BE2C (cell line): ENCODE measurements around the gene ACTR1A.

Experiments used
- DNase-seq: peaks from one replicate; pipeline ENCODE4 v3.0.0-alpha.2; 2020
- H3K27me3 ChIP-seq: fragments of 250-450 bp; sonication (Bioruptor Pico); 2 replicates; pipeline ENCODE4 v1.5.1; 2020; ENCODE audit warnings: mild to moderate bottlenecking
- H3K36me3 ChIP-seq: fragments of 250-450 bp; sonication (Bioruptor Pico); 2 replicates; pipeline ENCODE4 v1.5.1; 2020; ENCODE audit warnings: mild to moderate bottlenecking
- H3K4me1 ChIP-seq: fragments of 250-450 bp; sonication (Bioruptor Pico); 2 replicates; pipeline ENCODE4 v1.5.1; 2020
- H3K4me3 ChIP-seq: 2 replicates; pipeline ENCODE4 v1.5.1; 2011; ENCODE audit warnings: low read depth, low read length
- H3K9me3 ChIP-seq: fragments of 250-450 bp; sonication (Bioruptor Pico); 2 replicates; pipeline ENCODE4 v1.5.1; 2020
- TF ChIP-seq, protein P1 (sequence below): IDR thresholded peaks from 2 replicates; pipeline ENCODE4 v1.5.1; 2012; ENCODE audit warnings: mild to moderate bottlenecking, low read depth, low read length

ACTR1A gene

DNA sequence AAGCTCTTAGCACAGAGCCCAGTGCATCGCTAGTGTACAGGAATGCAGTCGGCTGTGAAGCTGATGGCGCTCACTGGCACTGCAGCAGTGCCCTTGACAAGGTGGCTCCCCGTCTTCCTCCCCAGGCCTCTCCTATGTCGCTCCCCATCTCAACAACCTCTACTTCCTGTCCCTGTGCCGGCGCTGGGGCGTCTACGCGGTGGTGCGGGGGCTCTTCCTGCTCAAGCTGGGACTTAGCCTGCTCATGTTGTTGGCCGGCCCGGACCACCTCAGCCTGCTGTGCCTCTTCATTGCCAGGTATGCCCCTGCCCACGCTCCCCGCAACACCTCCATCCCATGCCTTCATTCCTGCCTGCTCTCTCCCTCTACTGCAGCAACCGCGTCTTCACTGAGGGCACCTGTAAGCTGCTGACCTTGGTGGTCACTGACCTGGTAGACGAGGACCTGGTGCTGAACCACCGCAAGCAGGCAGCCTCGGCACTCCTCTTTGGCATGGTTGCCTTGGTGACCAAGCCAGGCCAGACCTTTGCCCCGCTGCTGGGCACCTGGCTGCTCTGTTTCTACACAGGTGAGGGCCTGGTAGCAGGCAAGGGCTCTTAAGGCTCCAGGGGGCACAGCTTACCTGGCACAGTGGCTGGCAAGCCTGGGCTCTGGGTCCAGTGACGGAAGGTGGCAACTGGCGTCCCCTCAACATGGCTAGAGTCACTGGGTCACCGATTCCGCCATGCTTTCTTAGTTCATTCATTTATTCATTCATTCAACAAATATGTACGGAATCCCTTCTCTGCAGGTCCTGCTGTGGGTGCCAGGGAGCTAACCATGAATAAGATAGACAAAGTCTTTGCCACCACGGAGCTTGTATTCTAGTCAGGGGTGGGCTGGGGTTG is 28.8 kb downstream of the ACTR1A start:
- Histone ChIP-seq H3K9me3 (no peaks in the 10 kb centered on the region), H3K4me3 (no peak overlapping the region), H3K36me3 (peaks cover 8% of the 10 kb centered on the region), H3K4me1 (no peaks in the 10 kb centered on the region), H3K27me3 (no peaks in the 10 kb centered on the region)
- TF ChIP-seq, protein P1, sequence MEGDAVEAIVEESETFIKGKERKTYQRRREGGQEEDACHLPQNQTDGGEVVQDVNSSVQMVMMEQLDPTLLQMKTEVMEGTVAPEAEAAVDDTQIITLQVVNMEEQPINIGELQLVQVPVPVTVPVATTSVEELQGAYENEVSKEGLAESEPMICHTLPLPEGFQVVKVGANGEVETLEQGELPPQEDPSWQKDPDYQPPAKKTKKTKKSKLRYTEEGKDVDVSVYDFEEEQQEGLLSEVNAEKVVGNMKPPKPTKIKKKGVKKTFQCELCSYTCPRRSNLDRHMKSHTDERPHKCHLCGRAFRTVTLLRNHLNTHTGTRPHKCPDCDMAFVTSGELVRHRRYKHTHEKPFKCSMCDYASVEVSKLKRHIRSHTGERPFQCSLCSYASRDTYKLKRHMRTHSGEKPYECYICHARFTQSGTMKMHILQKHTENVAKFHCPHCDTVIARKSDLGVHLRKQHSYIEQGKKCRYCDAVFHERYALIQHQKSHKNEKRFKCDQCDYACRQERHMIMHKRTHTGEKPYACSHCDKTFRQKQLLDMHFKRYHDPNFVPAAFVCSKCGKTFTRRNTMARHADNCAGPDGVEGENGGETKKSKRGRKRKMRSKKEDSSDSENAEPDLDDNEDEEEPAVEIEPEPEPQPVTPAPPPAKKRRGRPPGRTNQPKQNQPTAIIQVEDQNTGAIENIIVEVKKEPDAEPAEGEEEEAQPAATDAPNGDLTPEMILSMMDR: no peak
- DNase-seq: no peak

DNA sequence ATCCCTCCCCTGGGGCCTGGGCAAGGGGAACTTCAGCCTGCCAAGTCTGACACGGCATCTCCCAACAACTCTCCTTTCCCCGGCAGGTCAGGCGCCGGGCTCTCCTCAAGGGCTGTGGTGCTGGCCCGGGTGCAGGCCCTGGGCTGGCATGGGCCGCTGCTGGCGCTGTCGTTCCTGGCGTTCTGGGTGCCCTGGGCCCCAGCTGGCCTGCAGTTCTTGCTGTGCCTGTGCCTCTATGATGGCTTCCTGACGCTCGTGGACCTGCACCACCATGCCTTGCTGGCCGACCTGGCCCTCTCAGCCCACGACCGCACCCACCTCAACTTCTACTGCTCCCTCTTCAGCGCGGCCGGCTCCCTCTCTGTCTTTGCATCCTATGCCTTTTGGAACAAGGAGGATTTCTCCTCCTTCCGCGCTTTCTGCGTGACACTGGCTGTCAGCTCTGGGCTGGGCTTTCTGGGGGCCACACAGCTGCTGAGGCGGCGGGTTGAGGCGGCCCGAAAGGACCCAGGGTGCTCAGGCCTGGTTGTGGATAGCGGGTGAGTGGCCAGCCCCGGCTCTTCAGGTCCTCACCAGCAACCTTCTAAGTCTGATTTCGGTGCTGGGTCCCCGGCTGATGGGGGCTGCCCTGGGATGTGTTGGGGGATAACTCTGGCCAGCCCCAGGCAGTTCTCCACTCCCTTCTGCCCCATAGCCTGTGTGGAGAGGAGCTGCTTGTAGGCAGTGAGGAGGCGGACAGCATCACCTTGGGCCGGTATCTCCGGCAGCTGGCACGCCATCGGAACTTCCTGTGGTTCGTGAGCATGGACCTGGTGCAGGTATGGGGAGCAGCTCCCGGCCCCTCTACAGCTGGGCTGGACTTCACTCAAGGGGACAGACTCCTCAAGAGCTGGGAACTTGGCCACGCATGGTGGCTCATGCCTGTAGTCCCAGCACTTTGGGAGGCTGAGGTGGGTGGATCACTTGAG is 31.6 kb downstream of the ACTR1A start:
- DNase-seq: no peak

DNA sequence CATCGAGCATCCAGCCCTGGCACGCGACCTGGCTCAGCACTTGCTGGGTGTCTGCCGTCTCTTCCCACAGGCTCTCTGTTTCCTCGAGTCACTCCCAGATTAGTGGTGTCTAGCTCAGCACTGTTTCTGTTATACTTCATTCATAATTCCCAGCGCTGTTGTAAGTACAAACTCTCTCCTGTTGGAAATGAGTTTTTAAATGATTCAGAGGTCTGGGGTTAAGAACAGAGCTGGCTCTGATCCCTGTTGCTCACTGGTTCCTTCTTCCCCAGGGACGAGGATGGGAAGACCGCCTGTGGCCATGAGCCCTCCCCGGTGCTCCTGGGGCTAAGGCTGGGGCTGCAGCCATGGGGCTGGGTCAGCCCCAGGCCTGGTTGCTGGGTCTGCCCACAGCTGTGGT is 33.8 kb downstream of the ACTR1A start:
- TF ChIP-seq, protein P1: no peak
- H3K27me3 ChIP-seq: no peaks in the 10 kb centered on the region
- no peaks in the 10 kb centered on the region for H3K9me3 ChIP-seq
- no peaks in the 10 kb centered on the region for H3K4me1 ChIP-seq
- no peak for DNase-seq
- H3K36me3 ChIP-seq: no peaks in the 10 kb centered on the region; the same call in 1 of the 2 replicates
- no peak overlapping the region for H3K4me3 ChIP-seq

More for the DNA sequence above, 31.6 kb downstream of the ACTR1A start:
- Histone ChIP-seq H3K36me3 (no peaks in the 10 kb centered on the region; the same call in none of the 2 replicates), H3K4me1 (no peaks in the 10 kb centered on the region), H3K27me3 (no peaks in the 10 kb centered on the region), H3K9me3 (no peaks in the 10 kb centered on the region), H3K4me3 (no peak overlapping the region)
- TF ChIP-seq, protein P1: no peak

DNA sequence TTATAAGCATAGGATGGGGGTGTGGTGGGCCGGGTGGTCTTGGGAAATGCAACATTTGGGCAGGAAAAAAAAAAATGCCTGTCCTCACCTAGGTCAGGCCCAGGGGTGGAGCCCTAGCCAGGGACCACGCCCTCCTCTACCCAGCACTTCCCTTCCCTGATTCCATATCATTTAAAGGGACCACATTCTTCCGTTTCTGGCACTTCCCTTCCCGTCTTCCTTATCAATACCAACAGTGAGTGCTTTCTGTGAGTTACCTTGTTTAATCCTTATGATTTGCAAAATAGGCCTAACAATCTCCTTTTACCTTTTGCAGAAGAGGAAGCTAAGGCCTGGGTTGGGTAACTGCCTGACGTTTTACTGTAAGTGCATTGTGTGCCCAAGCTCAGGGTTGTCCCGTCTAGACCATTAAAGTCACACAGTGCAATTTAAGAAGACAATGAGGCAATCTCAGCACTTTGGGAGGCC is 34.5 kb downstream of the ACTR1A start:
- DNase-seq: no peak

DNA sequence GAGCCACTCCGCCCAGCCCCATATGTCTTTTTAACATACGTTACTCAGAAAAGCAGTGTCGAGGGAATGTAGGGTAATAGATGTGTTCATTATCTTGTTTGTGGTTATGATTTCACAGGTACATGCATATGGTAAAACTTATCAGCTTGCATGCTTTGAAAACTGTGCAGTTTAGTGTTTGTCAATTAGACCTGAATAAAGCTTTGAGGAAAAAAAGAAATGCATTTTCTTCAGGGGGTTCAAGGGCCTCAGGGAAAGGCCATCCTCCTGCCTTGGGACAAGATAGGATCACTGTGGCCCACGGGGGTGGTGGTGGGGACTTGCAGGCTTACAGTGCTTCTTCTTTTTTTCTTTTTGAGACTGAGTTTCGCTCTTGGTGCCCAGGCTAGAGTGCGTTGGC is 35.2 kb downstream of the ACTR1A start:
- no peaks in the 10 kb centered on the region; the same call in 1 of the 2 replicates for H3K4me1 ChIP-seq

More for the DNA sequence above, 34.5 kb downstream of the ACTR1A start:
- Histone ChIP-seq H3K36me3 (no peaks in the 10 kb centered on the region; the same call in 1 of the 2 replicates), H3K27me3 (no peaks in the 10 kb centered on the region), H3K9me3 (no peaks in the 10 kb centered on the region), H3K4me1 (no peaks in the 10 kb centered on the region), H3K4me3 (no peak overlapping the region)
- TF ChIP-seq, protein P1: no peak

More for the DNA sequence above, 35.2 kb downstream of the ACTR1A start:
- H3K36me3 ChIP-seq: no peaks in the 10 kb centered on the region; the same call in 1 of the 2 replicates
- TF ChIP-seq, protein P1: no peak
- H3K9me3 ChIP-seq: no peaks in the 10 kb centered on the region
- DNase-seq: no peak
- H3K4me3 ChIP-seq: no peak overlapping the region
- H3K27me3 ChIP-seq: no peaks in the 10 kb centered on the region
